ENCODE results near the gene FXR1.

DNA sequence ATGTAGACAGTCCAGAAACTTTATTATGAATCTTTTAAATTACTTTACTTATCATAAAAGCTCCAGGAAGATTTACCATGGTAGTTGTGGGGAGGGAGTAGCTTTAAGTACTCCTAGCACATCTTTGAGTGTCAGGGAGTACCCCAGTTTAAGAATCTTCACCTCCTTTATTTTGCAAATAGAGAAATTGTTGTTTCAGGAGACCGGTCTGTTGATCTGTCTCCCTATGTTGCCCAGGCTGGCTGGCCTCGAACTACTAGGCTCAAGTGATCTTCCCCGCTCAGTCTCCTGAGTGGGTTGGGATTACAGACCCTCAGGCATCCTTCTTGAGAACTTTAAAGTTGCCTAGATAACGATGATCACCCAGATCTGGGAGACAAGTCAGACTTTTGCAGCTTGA lies 11.1 kb downstream of the FXR1 start:
- no peak for TF ChIP-seq BHLHE40 (IDR thresholded peaks at IDR 0.05; ENCODE audit: borderline replicate concordance)
- no peak for TF ChIP-seq L3MBTL2 (conservative IDR thresholded peaks at IDR 0.05)
- TF ChIP-seq PKNOX1 (IDR thresholded peaks at IDR 0.05), result no peak
- no peak for TF ChIP-seq SP1 (IDR thresholded peaks at IDR 0.05)
- no peak for TF ChIP-seq HDGF (IDR thresholded peaks at IDR 0.05; ENCODE audit: borderline replicate concordance)
- TF ChIP-seq ARNT (IDR thresholded peaks at IDR 0.05), result no peak
- no peak for TF ChIP-seq TARDBP (IDR thresholded peaks at IDR 0.05)
- TF ChIP-seq FOXA1 (IDR thresholded peaks at IDR 0.05), result no peak
